Lower lobe of right lung (tissue), 2 donors: ENCODE measurements around the gene LGSN. TPM values are rescaled to one million over a fixed set of nuclear protein-coding genes. Genes with fewer than 3 reads are reported as not detected.

Experiments used
- ATAC-seq, 2 donors: fragments of 200-7000 bp; cut with Tn5 transposase; one replicate each; pipeline ENCODE4 v1.9.1; 2020 to 2022; ENCODE audit warnings: mild to moderate bottlenecking in 2 of 2, moderate library complexity in 2 of 2
- DNase-seq: peaks from one replicate; pipeline ENCODE4 v3.0.0-alpha.2; 2020
- H3K27ac ChIP-seq: fragments of 200-600 bp; one replicate; pipeline ENCODE4 v1.8.0; 2022
- H3K27me3 ChIP-seq: fragments of 200-600 bp; one replicate; pipeline ENCODE4 v1.8.0; 2022; ENCODE audit warnings: low read depth
- H3K36me3 ChIP-seq: fragments of 200-600 bp; one replicate; pipeline ENCODE4 v1.8.0; 2022; ENCODE audit warnings: mild to moderate bottlenecking
- H3K4me1 ChIP-seq: fragments of 200-600 bp; one replicate; pipeline ENCODE4 v1.8.0; 2022
- H3K4me3 ChIP-seq: fragments of 200-600 bp; one replicate; pipeline ENCODE4 v1.8.0; 2022; ENCODE audit warnings: mild to moderate bottlenecking
- H3K9me3 ChIP-seq: fragments of 200-600 bp; one replicate; pipeline ENCODE4 v1.8.0; 2022
- CTCF ChIP-seq: fragments of 200-600 bp; IDR thresholded peaks from one replicate; pipeline ENCODE4 v1.8.0; 2022; ENCODE audit warnings: antibody characterized with exemption, mild to moderate bottlenecking
- intact Hi-C: fragments of 100-400 bp; cut with DNase I; formaldehyde crosslinking; loops from one replicate; pipeline ENCODE4 v1.11.0; 2022
- total RNA-seq: library from RNA; stranded (reverse); fragmentation: NEBNext Ultra II Directional; extraction: Animal tissue kit (Norgen Biotek cat#: 25700); gene quantifications from one replicate; pipeline ENCODE4 v1.2.1, GENCODE V29; 2021
- donor health status: DM: no; HTN: yes; CAD: no; lungs with severe emphysema.

LGSN gene
- total RNA-seq, 1 donor from 2014 or later = 1.7 TPM

GRCh38 chr6:63261820-63262219 is 58.0 kb downstream of the LGSN start:
- intact Hi-C loops = no loop called here
- Histone ChIP-seq H3K36me3 (no peaks in the 10 kb centered on the region), H3K9me3 (no peaks in the 10 kb centered on the region), H3K27ac (no peak overlapping the region), H3K27me3 (no peaks in the 10 kb centered on the region), H3K4me3 (no peak overlapping the region), H3K4me1 (no peaks in the 10 kb centered on the region)
- no peak for DNase-seq
- ATAC-seq = no peak
- TF ChIP-seq CTCF = no peak

GRCh38 chr6:63259153-63259552 is 60.6 kb downstream of the LGSN start:
- H3K36me3 ChIP-seq = no peaks in the 10 kb centered on the region
- no peak overlapping the region for H3K27ac ChIP-seq
- intact Hi-C loops = no loop called here
- no peaks in the 10 kb centered on the region for H3K9me3 ChIP-seq
- no peaks in the 10 kb centered on the region for H3K4me1 ChIP-seq
- ATAC-seq (no peak), DNase-seq (no peak)
- no peak for TF ChIP-seq CTCF
- no peak overlapping the region for H3K4me3 ChIP-seq
- H3K27me3 ChIP-seq = no peaks in the 10 kb centered on the region

- no peak for DNase-seq
- ATAC-seq = no peak
- H3K4me3 ChIP-seq = no peak overlapping the region
- no peaks in the 10 kb centered on the region for H3K9me3 ChIP-seq
- H3K27ac ChIP-seq = no peak overlapping the region
- no peaks in the 10 kb centered on the region for H3K4me1 ChIP-seq
- intact Hi-C loops = no loop called here
- H3K36me3 ChIP-seq = no peaks in the 10 kb centered on the region
- H3K27me3 ChIP-seq = no peaks in the 10 kb centered on the region
- TF ChIP-seq CTCF = no peak
These were observed 69.8 kb downstream of the LGSN start for GRCh38 chr6:63249875-63250482.

- DNase-seq (no peak), ATAC-seq (no peak)
- intact Hi-C loops = no loop called here
- H3K4me3 ChIP-seq = no peak overlapping the region
- no peaks in the 10 kb centered on the region for H3K4me1 ChIP-seq
- no peaks in the 10 kb centered on the region for H3K36me3 ChIP-seq
- H3K27ac ChIP-seq = no peak overlapping the region
- no peak for TF ChIP-seq CTCF
- H3K27me3 ChIP-seq = no peaks in the 10 kb centered on the region
- H3K9me3 ChIP-seq = no peaks in the 10 kb centered on the region
These were observed 73.2 kb downstream of the LGSN start for GRCh38 chr6:63246581-63246980.

- Histone ChIP-seq H3K9me3 (no peaks in the 10 kb centered on the region), H3K27ac (no peak overlapping the region), H3K4me1 (no peaks in the 10 kb centered on the region), H3K36me3 (no peaks in the 10 kb centered on the region), H3K4me3 (no peak overlapping the region), H3K27me3 (no peaks in the 10 kb centered on the region)
- TF ChIP-seq CTCF = no peak
- ATAC-seq = no peak
- intact Hi-C loops = no loop called here
- DNase-seq = no peak
These were observed 73.9 kb downstream of the LGSN start for GRCh38 chr6:63245909-63246308.
